Transverse colon (tissue), 3 donors: ENCODE data around the gene NUB1.

Experiments used
- CTCF ChIP-seq, 5 experiments: fragments of 200-600 bp in 3 of 5; fragments of 450-650 bp in 2 of 5; sonication (generic) in 3 of 5; IDR thresholded peaks; 1 replicate in 2 of 5; 2 replicates in 3 of 5; pipeline ENCODE4 v1.5.1; 2016 to 2017; ENCODE audit warnings: antibody characterized with exemption in 5 of 5, inconsistent platforms in 3 of 5, mild to moderate bottlenecking in 2 of 5, moderate library complexity in 1 of 5
- POLR2A ChIP-seq: fragments of 450-650 bp; IDR thresholded peaks from one replicate; pipeline ENCODE4 v1.6.1; 2016; ENCODE audit warnings: antibody characterized with exemption, mild to moderate bottlenecking, moderate library complexity

GRCh38 chr7:151381348-151382078, 39.9 kb downstream of the NUB1 start:
- TF ChIP-seq CTCF (IDR thresholded peaks at IDR 0.05) = no peak
- no peak for TF ChIP-seq POLR2A
